H1 (cell line): ENCODE measurements around the gene CCBE1. TPM values are rescaled to one million over a fixed set of nuclear protein-coding genes. Genes with fewer than 3 reads are reported as not detected.

Experiments used
- CTCF ChIA-PET: fragments of 300-600 bp; sonication (Branson Sonifier 250); formaldehyde crosslinking; loops from one replicate; lab custom pipeline; 2021; ENCODE audit not compliant: partially characterized antibody; lab: Charles Lee
- POLR2A ChIA-PET: fragments of 300-600 bp; sonication (Branson Sonifier 250); formaldehyde crosslinking; loops from one replicate; lab custom pipeline; 2021; ENCODE audit warnings: inconsistent platforms; ENCODE audit not compliant: partially characterized antibody; lab: Charles Lee
- DNase-seq, 2 experiments: peaks; one replicate each; pipeline versions ENCODE4 v3.0.0 to v3.0.0-alpha.2; 2010 to 2022; ENCODE audit warnings: low spot score in 2 of 2, low read depth in 1 of 2, mixed read lengths in 1 of 2
- FAIRE-seq: peaks from 2 replicates; lab custom pipeline; 2011; peaks lifted over from hg19 to GRCh38; lab: Jason Lieb, UNC
- H2AFZ ChIP-seq: 2 replicates; pipeline ENCODE4 v1.8.1; 2012; ENCODE audit warnings: low read length, inconsistent platforms
- H2AK5ac ChIP-seq: 2 replicates; pipeline ENCODE4 v1.6.1; 2013; ENCODE audit warnings: low read depth, low read length
- H2BK120ac ChIP-seq: replicated peaks from 2 replicates; pipeline ENCODE3; 2013; ENCODE audit warnings: low read depth, low read length, inconsistent platforms
- H2BK12ac ChIP-seq: 2 replicates; pipeline ENCODE4 v1.6.1; 2013; ENCODE audit warnings: low read depth, low read length
- H2BK15ac ChIP-seq: 2 replicates; pipeline ENCODE4 v1.6.1; 2013; ENCODE audit warnings: low read length
- H2BK20ac ChIP-seq: 2 replicates; pipeline ENCODE4 v1.6.1; 2013; ENCODE audit warnings: low read length
- H2BK5ac ChIP-seq: 2 replicates; pipeline ENCODE4 v1.6.1; 2013; ENCODE audit warnings: low read depth, low read length
- H3K14ac ChIP-seq: 2 replicates; pipeline ENCODE4 v1.6.1; 2013; ENCODE audit warnings: inconsistent platforms; ENCODE audit not compliant: insufficient read length
- H3K18ac ChIP-seq: 2 replicates; pipeline ENCODE4 v1.6.1; 2013; ENCODE audit warnings: low read length; ENCODE audit errors: extremely low read depth
- H3K23ac ChIP-seq: 2 replicates; pipeline ENCODE4 v1.6.1; 2013; ENCODE audit warnings: inconsistent platforms; ENCODE audit not compliant: insufficient read length
- H3K23me2 ChIP-seq: 2 replicates; pipeline ENCODE4 v1.6.1; 2013; ENCODE audit warnings: low read depth, low read length
- H3K27ac ChIP-seq: 2 replicates; pipeline ENCODE4 v1.6.1; 2011; ENCODE audit warnings: low read depth, low read length, inconsistent platforms
- H3K27me3 ChIP-seq, 4 experiments: replicated peaks in 1 of 4; 1 replicate in 1 of 4; 2 replicates in 3 of 4; pipeline versions ENCODE4 v1.6.1 to v1.8.1; 2011 to 2013; ENCODE audit warnings: low read length in 3 of 4, mild to moderate bottlenecking in 3 of 4, inconsistent platforms in 2 of 4, mixed read lengths in 2 of 4, moderate library complexity in 1 of 4; ENCODE audit not compliant: control insufficient read depth in 3 of 4, insufficient read depth in 3 of 4; ENCODE audit errors: extremely low read depth in 1 of 4
- H3K36me3 ChIP-seq, 4 experiments: 2 replicates each; pipeline versions ENCODE4 v1.6.1 to v1.8.1; 2011 to 2013; ENCODE audit warnings: mild to moderate bottlenecking in 4 of 4, low read length in 3 of 4, moderate library complexity in 2 of 4, control low read depth in 1 of 4, inconsistent platforms in 1 of 4; ENCODE audit not compliant: insufficient read depth in 4 of 4, control insufficient read depth in 2 of 4
- H3K4ac ChIP-seq: replicated peaks from 2 replicates; pipeline ENCODE3; 2013; ENCODE audit warnings: low read length, low read depth, mixed read lengths, inconsistent platforms; ENCODE audit not compliant: insufficient read length
- H3K4me1 ChIP-seq, 4 experiments: replicated peaks in 1 of 4; 1 replicate in 1 of 4; 2 replicates in 3 of 4; pipeline versions ENCODE4 v1.6.1 to v1.8.1; 2011 to 2013; ENCODE audit warnings: low read length in 3 of 4, inconsistent platforms in 2 of 4, mixed read lengths in 1 of 4; ENCODE audit not compliant: insufficient read depth in 4 of 4, control insufficient read depth in 3 of 4
- H3K4me2 ChIP-seq, 2 experiments: 2 replicates each; pipeline versions ENCODE4 v1.6.1 to v1.8.1; 2011 to 2013; ENCODE audit warnings: low read depth in 2 of 2, low read length in 2 of 2, control low read depth in 1 of 2, inconsistent platforms in 1 of 2, mild to moderate bottlenecking in 1 of 2; ENCODE audit not compliant: insufficient read depth in 1 of 2
- H3K4me3 ChIP-seq, 4 experiments: fragments of 200-600, 300-600 bp in 1 of 4; sonication (generic), shearing (Covaris generic), sonication (Bioruptor Twin) in 1 of 4; 2 replicates each; pipeline versions ENCODE4 v1.5.1 to v1.8.1; 2011 to 2016; ENCODE audit warnings: low read length in 4 of 4, low read depth in 3 of 4, control low read depth in 2 of 4, inconsistent platforms in 2 of 4, mild to moderate bottlenecking in 2 of 4, mixed read lengths in 1 of 4, moderate library complexity in 1 of 4; ENCODE audit not compliant: insufficient read depth in 2 of 4; ENCODE audit errors: extremely low read depth in 1 of 4
- H3K56ac ChIP-seq: replicated peaks from 2 replicates; pipeline ENCODE3; 2013; ENCODE audit warnings: low read depth, mild to moderate bottlenecking, mixed read lengths, low read length, inconsistent platforms; ENCODE audit not compliant: insufficient read length
- H3K79me1 ChIP-seq: 2 replicates; pipeline ENCODE4 v1.6.1; 2013; ENCODE audit warnings: low read depth, low read length, control low read depth
- H3K79me2 ChIP-seq, 2 experiments: 2 replicates each; pipeline versions ENCODE4 v1.6.1 to v1.8.1; 2012 to 2013; ENCODE audit warnings: low read length in 2 of 2, mild to moderate bottlenecking in 2 of 2, inconsistent platforms in 1 of 2; ENCODE audit not compliant: insufficient read depth in 2 of 2, control insufficient read depth in 1 of 2
- H3K9ac ChIP-seq, 4 experiments: replicated peaks in 1 of 4; 1 replicate in 1 of 4; 2 replicates in 3 of 4; pipeline versions ENCODE4 v1.6.1 to v1.8.1; 2011 to 2013; ENCODE audit warnings: low read depth in 3 of 4, low read length in 3 of 4, control low read depth in 2 of 4, mild to moderate bottlenecking in 2 of 4, moderate library complexity in 2 of 4, inconsistent platforms in 1 of 4; ENCODE audit errors: extremely low read depth in 1 of 4
- H3K9me3 ChIP-seq, 2 experiments: 2 replicates each; pipeline versions ENCODE4 v1.6.1 to v1.8.1; 2012 to 2013; ENCODE audit warnings: mild to moderate bottlenecking in 2 of 2, moderate library complexity in 2 of 2, control low read depth in 1 of 2, inconsistent platforms in 1 of 2, low read depth in 1 of 2, low read length in 1 of 2, mixed read lengths in 1 of 2; ENCODE audit not compliant: insufficient read depth in 2 of 2
- H4K20me1 ChIP-seq, 2 experiments: replicated peaks in 1 of 2; 2 replicates each; pipeline versions ENCODE3 to v1.8.1; 2011 to 2013; ENCODE audit warnings: inconsistent platforms in 2 of 2, low read length in 2 of 2, mild to moderate bottlenecking in 1 of 2; ENCODE audit not compliant: insufficient read depth in 2 of 2, control insufficient read depth in 1 of 2
- H4K5ac ChIP-seq: 2 replicates; pipeline ENCODE4 v1.6.1; 2013; ENCODE audit warnings: low read length, low read depth, mixed read lengths, inconsistent platforms; ENCODE audit not compliant: insufficient read length
- H4K8ac ChIP-seq: 2 replicates; pipeline ENCODE4 v1.8.0; 2013; ENCODE audit warnings: mild to moderate bottlenecking, moderate library complexity, low read length, inconsistent platforms; ENCODE audit not compliant: insufficient read depth; ENCODE audit errors: extremely low read depth
- H4K91ac ChIP-seq: replicated peaks from 2 replicates; pipeline ENCODE3; 2013; ENCODE audit warnings: low read length, mixed read lengths, inconsistent platforms; ENCODE audit not compliant: insufficient read length
- WGBS, 2 experiments: shearing (Covaris generic) in 1 of 2; methylation state at CpG; one replicate each; pipeline versions ENCODE4 v1.1.6 to v1.1.7; 2013 to 2015; ENCODE audit warnings: low lambda C conversion rate in 2 of 2, mixed read lengths in 2 of 2, inconsistent platforms in 1 of 2, low coverage in 1 of 2, missing lambda C conversion rate in 1 of 2; ENCODE audit not compliant: insufficient replicate concordance in 2 of 2, insufficient coverage in 1 of 2, insufficient read length in 1 of 2; ENCODE audit errors: extremely low coverage in 1 of 2, missing lambda C conversion rate in 1 of 2; 5-methylcytosine and 5-hydroxymethylcytosine counted together
- polyA plus RNA-seq, 7 experiments: library from polyadenylated mRNA; depleted of rRNA in 3 of 7; stranded (reverse) in 5 of 7; unstranded in 2 of 7; fragments of >200 nt in 5 of 7; fragments of 200-250 nt in 2 of 7; gene quantifications; 1 replicate in 5 of 7; 2 replicates in 1 of 7; 4 replicates in 1 of 7; pipeline versions ENCODE4 v1.2.1 to v1.2.3, GENCODE V29; 2011 to 2013; ENCODE audit warnings: missing spikeins in 2 of 7, mixed read lengths in 2 of 7
- total RNA-seq: library from RNA; stranded (reverse); fragmentation: NEBNext Ultra II Directional; extraction: Animal tissue kit (Norgen Biotek cat#: 25700); gene quantifications from 2 replicates; pipeline ENCODE4 v1.2.1, GENCODE V29; 2021

The CCBE1 gene
- total and polyA plus RNA-seq, 2 of the 8 experiments (the other 6 are each of a cell fraction or from before 2014, with no cell fraction given) = 2.1 to 2.6 TPM

DNA sequence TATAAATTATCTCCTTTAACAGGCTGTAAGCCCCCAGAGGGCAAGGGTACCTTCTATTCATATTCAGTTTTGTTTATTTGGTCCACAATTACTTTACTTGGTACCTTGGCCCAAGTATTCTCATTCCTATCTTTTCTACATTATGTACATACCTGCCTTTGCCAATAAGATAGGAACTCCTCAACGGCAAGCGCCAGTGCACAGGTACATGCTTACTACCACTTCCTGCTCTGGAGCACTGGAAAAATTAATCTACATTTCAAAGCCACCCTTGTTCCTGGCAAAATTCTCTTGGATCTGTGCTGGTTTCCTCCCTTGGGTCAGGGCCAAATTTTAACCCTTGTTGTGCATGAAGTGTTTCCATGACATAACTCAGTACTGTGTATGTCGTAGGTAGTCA, 303.8 kb downstream of the CCBE1 start:
- Histone ChIP-seq H4K5ac (no peak overlapping the region), H3K9ac (no peak overlapping the region), H3K4me2 (no peak overlapping the region), H3K4me3 (no peak overlapping the region), H3K56ac (no peak overlapping the region), H4K20me1 (no peaks in the 10 kb centered on the region), H3K79me2 (no peaks in the 10 kb centered on the region), H3K27ac (no peak overlapping the region), H3K23me2 (peaks cover 2% of the 10 kb centered on the region; the same call in 1 of the 2 replicates), H3K4ac (no peak overlapping the region), H3K14ac (no peak overlapping the region), H2BK5ac (no peak overlapping the region), H3K9me3 (no peaks in the 10 kb centered on the region; a peak in 1 of 4 replicates), H2BK12ac (no peak overlapping the region), H2BK15ac (no peak overlapping the region), H3K79me1 (no peaks in the 10 kb centered on the region), H2BK20ac (no peak overlapping the region), H3K23ac (no peak overlapping the region), H3K27me3 (0 out of 7 replicates have a peak, but pooled peaks cover 0 to 2% (median 0%) of the 10 kb centered on the region in 4 experiments), H2BK120ac (no peak overlapping the region), H2AFZ (no peak overlapping the region), H4K8ac (no peak overlapping the region), H3K18ac (no peak overlapping the region), H3K4me1 (peaks cover 0 to 3% (median 0%) of the 10 kb centered on the region in 4 experiments; a peak in 3 of 7 replicates), H4K91ac (no peak overlapping the region), H3K36me3 (no peaks in the 10 kb centered on the region), H2AK5ac (no peak overlapping the region)
- 97% methylated on average over 3 of the region's 3 CpGs; no CpG with 5 or more reads in 1 of the 2 experiments for WGBS, 2 experiments
- DNase-seq (no peak), FAIRE-seq (no peak)
- ChIA-PET CTCF (interaction anchor here (3.1 kb wide), 1 partner anchor 9 kb away, joined by 20 read pairs; no protein-coding TSS in a partner anchor), POLR2A (no interaction called here)
